HG03103 (cell line): ENCODE data around the gene ANKRD10.
"Not testable (repeated sequence)": the region's sequence is repeated elsewhere in the genome, so short reads cannot be mapped to it uniquely, and the experiment has no call there.

ENCODE experiments used
- ATAC-seq: cut with Tn5 transposase; IDR thresholded peaks from one replicate; pipeline ENCODE4 v1.9.1; 2021; ENCODE audit warnings: low read depth; ENCODE audit not compliant: unreplicated experiment

Gene ANKRD10

DNA sequence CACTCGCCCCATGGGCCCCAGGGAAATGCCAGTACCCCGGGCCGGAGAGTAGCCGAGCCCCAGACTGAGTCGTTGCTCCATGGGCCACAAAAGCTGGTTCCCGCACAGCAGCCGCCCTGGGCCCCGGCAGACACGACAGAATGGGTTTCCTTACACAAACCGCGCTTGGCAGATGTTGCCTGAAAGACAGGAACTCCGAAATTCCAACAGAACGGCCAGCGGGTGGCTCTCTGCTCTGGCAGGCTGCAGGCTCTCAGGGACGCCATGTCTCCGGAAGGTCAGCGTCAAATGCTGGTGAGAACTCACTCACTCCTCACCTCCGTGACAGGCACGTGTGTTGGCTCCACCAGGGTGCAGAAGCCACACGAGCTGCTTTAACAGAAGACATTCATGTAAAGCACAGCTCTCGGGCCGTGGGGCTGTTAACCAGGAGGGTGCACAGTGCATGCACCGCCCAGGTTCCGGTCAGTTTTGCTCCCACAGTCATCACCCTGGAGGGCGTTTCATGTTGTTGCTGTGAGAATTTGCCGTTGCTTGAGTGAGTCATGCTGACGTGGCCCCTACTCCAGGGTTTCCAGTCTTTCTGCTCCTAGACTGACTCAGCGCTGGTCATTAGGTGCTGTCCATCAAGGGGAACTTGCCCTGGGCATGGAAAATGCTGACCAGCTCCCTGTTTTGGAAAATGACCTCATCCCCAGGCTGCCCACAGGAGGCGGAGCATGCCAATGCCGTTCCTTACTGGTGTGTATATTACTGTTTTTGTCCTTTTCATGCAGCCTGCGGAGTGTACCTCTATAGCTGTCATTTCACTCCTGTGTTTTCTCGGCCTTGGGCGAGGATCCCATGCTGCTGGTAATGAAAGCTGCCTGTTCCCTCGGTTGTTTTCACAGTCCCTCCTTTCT lies 44.8 kb downstream of the ANKRD10 start:
- ATAC-seq, result no peak

DNA sequence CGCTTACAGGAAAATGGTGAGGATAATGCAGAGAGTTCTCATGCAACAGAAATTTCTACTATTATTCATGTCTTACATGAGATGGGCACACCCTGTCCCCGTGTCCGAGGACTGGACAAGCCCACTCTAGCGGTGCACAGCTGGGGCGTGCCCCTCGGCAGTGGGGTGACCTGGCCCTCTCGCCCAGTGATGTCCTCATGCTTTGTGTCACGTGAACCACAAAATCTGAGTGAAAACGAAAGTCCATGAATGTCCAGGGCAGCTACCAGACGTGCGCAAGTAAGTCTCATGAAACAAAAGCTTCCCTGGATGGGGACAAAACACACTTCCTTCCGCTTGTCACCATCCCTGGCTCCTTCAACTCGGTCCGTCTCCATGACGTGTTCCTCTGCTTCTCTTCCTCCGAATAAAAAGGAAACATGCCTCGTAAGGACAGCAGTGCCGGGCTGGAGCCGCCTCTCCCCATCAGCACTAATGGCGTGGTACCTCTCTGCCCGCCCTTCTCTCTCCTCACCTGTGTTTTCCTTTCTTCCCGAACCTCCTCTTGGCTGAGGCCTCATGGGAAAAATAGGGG lies 45.6 kb downstream of the ANKRD10 start:
- no peak for ATAC-seq

DNA sequence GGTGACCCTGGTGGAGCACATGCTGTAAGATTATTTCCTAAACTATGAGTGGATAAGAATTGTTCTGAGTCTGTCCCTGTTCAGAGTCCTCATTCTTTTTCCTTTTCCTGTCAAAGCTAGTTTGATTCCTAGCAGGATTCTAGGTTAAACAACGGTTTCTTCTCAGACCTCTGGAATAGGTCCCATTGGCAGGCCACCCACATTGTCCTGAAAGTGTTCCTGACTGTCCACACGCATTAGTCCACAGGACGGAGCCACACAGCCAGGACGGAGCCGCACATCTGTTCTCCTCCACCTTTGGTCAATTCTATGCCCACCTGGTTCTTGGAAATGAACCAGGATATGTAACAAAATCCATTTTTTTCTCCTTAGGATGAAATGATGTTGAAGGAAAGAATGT lies 46.1 kb downstream of the ANKRD10 start:
- ATAC-seq, result no peak

DNA sequence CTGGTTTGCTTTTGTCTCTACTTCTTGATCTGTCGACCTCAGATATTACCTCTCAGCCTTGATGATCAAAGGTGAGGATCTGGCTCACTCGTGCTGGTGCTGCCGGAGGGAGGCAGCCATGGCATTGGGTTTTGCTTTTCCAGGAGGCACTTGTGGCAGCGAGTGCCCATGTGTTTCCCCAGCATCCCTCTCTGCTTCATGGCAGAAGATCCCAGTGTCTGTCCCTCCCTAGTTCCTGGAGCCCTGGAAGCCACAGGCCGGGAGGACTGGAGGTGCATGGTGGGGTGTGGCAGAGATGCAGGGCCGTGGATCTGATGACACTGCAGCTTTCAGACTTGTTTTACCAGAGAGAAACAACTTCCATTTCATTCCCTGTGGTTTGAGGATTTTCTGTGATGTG lies 47.5 kb downstream of the ANKRD10 start:
- no peak for ATAC-seq

DNA sequence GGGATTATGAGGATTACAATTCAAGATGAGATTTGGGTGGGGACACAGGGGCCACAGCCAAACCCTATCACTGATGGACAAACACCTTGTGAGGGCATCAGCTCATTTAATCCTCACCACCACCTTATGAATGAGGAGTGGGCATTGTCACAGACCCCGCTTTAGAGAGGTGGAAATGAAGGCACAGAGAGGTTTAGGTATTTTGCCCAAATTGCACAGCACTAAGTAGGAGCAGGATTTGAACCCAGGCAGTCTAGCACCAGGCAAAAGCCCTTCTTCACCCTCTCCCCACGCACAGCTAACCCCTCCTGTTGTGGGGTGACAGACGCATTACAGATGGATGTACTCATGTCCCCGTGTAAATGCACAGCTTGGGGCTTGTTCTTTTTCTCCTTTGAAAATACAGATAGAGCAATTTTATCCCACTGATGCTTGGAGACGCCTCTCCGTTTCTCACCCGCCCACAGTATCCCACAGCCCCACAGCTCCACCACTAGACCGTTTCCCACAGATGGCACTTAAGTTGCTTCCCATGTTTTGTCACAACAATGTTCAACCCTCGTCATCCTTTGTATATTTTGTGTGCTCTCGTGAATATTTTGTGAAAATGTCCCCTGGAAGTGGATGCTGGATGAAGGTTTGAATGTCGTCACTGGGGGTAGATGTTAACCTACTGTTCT lies 48.2 kb downstream of the ANKRD10 start:
- no peak for ATAC-seq

DNA sequence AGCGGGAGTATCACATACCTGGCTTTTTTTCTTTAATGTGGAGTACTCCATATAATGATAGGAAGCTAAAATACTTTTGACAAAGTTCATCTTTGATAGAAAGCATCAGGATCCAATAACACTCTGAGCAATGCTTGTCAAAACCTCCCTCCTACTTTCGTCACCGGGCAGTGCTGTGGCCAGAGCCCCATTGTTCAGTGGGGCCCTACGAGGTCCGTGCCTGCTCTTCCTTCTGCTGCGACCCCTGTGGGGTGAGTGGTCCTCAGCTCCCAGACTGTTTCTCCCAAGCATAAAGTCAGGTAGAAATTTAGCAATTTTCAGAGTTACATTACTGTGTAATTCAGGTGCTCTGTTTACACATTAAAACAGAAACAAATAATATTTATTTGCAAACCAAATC lies 51.2 kb downstream of the ANKRD10 start:
- ATAC-seq, result no peak

DNA sequence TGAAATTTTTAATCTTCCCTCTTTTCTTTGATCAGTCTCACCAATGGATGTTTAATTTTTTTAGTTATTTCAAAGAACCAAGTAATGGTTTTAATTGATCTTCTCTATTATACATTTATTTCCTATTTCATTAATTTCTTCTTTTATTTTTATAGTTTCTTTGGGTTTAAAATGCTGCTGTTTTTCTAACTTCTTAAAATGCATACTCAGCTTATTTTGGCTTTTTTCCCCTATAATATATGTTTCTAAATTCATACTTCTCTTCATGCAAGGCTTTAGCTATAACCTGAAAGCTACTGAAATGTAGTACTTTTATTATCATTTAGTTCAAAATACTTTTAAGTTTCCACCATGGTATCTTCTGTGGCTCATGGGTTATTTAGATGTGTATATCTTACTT lies 53.9 kb downstream of the ANKRD10 start:
- ATAC-seq, result no peak

DNA sequence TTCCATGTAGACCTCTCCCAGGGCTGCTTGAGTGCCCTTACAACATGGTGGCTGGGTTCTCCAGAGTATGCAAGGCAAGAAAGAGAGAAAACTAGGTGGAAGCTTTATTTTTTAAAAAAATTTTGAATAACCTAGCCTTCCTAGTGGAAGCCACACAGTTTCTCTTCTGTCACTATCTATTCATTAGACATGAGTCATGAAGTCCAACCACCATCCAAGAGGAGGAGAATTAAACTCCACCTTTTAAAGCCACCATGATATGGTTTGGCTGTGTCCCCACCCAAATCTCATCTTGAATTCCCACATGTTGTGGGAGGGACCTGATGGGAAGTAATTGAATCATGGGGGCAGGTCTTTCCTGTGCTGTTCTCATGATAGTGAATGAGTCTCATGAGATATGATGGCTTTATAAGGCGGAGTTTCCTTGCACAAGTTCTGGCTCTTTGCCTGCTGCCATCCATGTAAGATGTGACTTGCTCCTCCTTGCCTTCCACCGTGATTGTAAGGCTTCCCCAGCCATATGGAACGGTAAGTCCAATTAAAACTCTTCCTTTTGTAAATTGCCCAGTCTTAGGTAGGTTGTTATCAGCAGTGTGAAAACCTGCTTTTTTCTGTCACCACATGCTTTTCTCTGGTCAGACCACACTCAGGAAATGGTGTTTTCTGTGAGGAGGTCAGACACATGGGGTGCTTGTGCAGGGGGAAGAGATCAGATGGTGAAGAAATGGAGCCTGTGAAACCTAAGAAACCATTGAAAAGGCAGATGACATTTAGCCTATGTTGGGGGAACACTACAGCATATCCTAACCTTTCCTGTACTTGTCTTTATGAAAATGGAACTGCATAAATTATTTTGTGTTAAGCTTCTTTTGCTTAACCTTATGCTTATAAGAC lies 57.7 kb downstream of the ANKRD10 start:
- ATAC-seq, result no peak

DNA sequence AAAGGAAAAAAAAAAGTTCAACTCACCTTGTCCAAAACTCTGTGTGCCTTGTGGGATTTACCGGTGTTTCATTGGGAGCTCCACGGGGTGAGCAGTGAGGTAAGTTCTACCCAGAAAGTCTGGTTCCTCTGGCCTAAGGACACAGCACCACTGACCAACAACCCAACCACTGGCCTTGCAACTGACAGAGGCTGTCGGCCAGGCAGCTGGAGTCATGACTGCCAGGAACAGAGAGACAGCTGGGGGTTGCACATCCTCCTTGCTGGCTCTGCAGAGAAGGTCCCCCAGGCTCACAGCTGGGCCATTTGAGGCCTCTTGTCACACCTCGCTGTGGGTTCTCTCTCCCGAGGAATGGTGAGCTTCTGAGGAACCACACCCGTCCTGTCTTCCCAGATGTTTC lies 59.5 kb downstream of the ANKRD10 start:
- no peak for ATAC-seq

DNA sequence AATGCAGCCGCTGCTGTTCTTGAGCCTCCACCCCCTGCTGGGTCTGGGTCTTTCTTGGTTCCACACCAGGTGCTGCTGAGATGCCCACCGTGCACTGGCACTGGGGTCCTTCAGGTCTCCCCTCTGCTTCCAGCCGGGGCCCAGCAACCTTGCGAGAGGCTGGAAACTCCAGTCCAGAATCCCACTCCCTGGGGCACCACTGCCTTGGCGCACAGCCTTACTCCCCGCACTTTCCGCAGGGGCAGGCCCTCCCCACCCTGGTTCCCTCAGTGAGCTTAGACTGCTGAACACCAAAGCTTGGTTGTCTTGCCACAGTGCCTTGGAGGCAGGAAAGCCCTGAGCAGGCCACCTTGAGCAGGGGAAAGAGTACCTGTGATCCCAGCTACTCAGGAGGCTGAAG lies 60.0 kb downstream of the ANKRD10 start:
- no peak for ATAC-seq

DNA sequence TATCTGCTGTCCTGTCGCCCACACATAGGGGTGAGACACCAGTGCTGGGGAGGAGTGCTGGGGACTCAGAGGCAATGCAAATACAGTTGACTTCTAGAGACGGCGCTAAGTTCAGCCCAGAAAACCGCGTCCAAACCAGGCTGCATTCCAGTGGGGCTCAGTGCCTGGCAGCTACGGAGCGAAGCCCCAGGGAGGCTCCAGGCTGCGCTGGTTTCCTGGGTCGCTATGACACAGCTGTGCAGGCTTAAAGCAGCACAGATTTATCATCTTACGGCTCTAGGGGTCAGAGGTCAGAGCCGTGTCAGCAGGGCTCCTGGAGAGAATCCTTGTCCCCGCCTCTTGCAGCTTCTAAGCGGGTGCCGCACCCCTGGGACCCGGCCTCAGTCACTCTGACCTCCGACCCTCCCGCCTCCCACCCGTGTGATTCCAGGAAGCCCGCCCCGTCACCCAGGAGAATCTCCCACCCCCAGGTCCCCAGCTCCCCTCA lies 61.6 kb downstream of the ANKRD10 start:
- no peak for ATAC-seq

DNA sequence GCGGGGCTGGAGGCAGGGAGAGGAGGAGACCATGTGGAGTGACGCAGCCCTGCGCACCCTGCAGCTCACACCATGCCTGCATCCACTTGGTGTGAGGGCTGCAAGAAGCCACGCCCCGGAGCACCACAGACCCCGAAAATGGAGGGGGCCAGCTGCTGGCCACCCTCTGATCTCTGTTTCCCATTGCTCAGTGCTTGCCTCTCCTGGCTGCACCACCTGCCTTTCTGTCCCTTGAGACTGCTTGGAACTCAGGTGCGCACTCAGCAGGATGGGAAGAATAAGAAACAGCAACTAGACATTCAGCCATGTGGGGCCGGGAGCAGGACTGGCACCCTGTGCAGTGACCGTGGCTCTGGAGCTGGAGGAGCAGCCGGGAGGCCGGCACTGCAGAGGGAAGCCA lies 64.0 kb downstream of the ANKRD10 start:
- no peak for ATAC-seq

DNA sequence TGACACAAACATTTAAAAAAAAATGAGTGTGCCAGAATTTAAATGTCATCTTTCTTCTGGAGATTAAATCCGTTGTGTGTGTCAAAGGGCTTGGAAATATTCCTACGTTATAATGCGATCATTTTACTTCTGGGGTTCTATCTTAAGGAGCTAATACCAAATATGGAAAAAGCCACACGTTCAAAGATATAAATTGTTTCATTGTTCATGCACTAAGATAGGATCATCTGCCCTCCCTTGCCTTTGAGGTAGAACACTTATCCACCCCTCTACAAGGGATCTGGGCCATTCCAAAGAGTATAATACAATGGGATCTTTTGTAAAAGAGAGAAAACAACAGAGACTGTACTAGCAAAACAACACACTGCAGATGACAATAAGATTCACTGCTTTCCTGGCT lies 64.9 kb downstream of the ANKRD10 start:
- no peak for ATAC-seq

DNA sequence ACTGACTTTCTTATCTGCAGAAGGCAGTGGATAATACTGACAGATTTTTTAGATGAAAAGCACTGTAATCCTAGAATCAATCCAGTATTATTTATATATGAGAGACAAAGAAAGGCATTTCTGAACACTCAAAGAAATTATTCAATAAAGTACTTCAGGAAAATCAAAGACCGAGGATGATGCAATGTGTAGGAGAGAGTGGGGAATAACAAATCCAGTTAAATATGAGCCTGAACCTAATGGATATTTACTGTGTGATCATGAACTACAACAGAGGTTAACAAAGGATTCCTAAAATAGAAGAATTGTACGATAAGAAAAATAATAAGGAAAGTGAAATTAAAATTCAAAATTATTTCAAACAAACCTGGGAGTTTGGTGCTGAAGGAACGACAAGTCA lies 69.3 kb downstream of the ANKRD10 start:
- no peak for ATAC-seq

DNA sequence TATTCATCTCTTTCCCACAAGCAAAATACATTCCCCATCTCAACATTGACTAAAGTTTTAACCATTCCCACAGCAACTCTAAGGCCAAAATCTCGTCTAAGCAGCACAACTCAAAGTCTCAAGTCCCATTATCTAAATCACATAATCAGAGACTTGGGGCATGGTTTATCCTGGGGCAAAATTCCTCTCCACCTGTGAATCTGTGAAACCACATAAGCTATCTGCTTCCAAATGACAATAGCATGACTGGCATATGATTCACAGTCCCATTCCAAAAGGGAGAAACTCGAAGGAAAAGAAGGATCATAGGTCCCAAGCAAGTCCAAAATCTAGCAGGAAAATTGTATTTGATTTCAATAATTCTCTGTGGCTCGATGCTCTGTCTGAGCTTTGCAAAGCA lies 73.0 kb downstream of the ANKRD10 start:
- no peak for ATAC-seq

DNA sequence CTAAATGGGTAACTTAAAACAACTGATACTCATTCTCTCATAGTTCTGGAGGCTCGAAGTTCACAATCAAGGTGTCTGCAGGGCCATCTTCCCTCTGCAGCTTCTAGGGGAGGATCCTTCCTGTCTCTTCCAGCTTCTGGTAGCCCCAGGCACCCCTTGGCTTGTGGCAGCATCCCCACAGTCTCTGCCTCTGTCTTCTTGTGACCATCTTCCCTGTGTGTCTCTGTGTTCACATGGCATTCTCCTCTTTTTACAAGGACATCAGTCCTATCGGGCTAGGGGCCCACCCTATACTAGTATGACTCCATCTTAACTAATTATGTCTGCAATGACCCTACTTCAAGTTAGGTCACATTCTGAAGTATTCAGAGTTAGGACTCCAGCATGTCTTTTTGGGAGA lies 73.5 kb downstream of the ANKRD10 start:
- ATAC-seq, result no peak

DNA sequence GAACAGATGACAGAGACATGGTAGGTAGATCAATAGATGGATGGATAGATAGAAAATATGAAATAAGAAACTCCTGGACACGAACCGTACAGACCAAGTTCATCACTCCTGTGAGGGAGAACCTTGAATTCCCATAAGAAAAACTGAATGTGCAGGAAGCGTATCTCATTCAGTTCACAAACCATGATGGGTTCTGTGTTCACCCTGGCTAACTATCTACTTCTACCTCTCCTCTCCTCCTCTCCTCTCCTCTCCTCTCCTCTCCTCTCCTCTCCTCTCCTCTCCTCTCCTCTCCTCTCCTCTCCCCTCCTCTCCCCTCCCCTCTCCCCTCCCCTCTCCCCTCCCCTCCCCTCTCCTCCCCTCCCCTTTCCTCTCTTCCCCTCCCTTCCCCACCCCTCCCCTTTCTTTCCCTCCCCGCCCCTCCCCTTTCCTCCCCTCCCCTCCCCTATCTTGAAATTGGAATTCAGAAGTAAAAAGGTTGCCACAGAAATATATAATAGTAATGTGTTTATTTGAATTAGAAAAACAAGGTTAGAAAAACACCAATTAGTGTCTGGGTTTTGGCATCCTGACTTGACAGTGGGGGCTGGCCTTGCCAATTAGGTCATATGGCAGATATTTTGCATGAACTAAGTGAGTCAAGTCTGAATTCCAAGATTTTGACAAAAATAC lies 75.9 kb downstream of the ANKRD10 start:
- ATAC-seq, result no peak

DNA sequence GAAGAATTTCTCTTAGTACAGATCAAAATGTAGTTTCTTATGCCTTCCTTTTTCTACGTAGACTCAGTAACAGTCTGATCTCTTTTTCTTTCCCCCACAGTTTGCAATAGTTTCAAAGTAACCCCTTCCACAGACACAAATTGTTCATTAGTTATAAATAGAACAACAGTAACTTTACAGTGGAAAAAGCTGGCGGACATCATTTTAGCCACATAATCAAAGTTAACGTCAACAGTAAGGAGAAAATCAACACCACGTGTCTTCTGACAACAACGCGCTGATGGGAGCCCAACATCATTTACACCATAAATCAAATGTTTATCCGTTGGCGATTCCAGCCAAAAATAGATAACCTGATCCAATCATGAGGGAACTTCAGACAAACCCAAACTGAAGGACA lies 76.8 kb downstream of the ANKRD10 start:
- ATAC-seq, result no peak

DNA sequence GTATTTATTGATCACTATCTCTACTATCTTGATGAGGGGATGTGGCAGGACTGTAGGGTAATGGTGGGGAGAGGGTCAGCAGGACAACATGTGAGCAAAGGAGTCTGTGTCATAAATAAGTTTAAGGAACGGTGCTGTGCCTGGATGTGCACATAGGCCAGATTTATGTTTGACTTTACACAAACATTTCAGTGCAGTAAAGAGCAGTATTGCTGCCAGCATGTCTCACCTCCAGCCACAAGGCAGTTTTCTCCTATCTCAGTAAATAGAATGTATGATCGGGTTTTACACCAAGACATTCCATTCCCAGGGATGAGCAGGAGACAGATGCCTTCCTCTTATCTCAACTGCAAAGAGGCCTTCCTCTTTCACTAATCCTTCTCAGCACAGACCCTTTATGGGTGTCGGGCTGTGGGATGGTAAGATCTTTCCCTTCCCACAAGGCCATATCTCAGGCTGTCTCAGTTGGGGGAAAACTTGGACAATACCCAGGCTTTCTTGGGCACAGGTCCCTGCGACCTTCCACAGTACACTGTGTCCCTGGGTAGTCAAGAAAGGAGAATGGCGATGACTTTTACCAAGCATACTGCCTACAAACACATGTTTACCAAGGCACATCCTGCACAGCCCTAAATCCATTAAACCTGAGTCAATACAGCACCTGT lies 77.3 kb downstream of the ANKRD10 start:
- not testable (repeated sequence) for ATAC-seq

DNA sequence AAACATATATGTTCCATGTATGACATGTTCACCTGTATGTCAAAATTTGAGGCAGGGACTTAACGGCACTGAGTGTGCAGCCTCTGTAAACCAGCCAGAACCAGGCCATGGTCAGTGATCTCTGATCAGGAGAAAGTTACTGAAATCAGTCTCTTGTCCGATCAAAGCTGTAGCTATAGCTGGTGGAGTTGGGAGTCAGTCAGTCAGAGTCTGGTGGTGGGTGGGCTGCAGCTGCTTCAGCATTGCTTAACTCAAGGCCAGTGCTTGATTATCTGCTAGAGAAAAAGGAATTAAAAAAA lies 78.3 kb downstream of the ANKRD10 start:
- ATAC-seq, result no peak
